ENCODE data around the gene ZNF574.

The ZNF574 gene

GRCh38 chr19:42067315-42067888 is 8.6 kb upstream of the ZNF574 start:
- H3K79me2 ChIP-seq (ENCODE audit: insufficient read depth, low read length), result no peaks in the 10 kb centered on the region
- TF ChIP-seq CTCF (conservative IDR thresholded peaks at IDR 0.05; ENCODE audit: low read length), result no peak
- TF ChIP-seq EZH2phosphoT487 (IDR thresholded peaks at IDR 0.05; ENCODE audit: borderline replicate concordance), result no peak
- H3K27me3 ChIP-seq (ENCODE audit: insufficient read depth, low read length, poor library complexity, severe bottlenecking), result no peaks in the 10 kb centered on the region
- H3K4me2 ChIP-seq (ENCODE audit: low read depth, low read length, poor library complexity, severe bottlenecking), result no peak overlapping the region
- H3K4me1 ChIP-seq (ENCODE audit: insufficient read depth, low read length, poor library complexity, severe bottlenecking), result no peaks in the 10 kb centered on the region
- H3F3A ChIP-seq (ENCODE audit: low read depth), result no peaks in the 10 kb centered on the region
- H3K9ac ChIP-seq (ENCODE audit: low read depth, low read length, poor library complexity, severe bottlenecking), result no peak overlapping the region
- no peaks in the 10 kb centered on the region for H3K9me3 ChIP-seq (ENCODE audit: insufficient read depth, low read depth, low read length)
- H3K36me3 ChIP-seq (ENCODE audit: insufficient read depth, low read length), result no peaks in the 10 kb centered on the region
- H3K4me3 ChIP-seq (ENCODE audit: low read length, poor library complexity, severe bottlenecking), result no peak overlapping the region
- H2AFZ ChIP-seq (ENCODE audit: low read length), result no peak overlapping the region
- no peaks in the 10 kb centered on the region for H4K20me1 ChIP-seq (ENCODE audit: insufficient read depth, low read length, poor library complexity, severe bottlenecking)
- H3K9me2 ChIP-seq (replicated peaks; ENCODE audit: low read depth, low read length), result no peaks in the 10 kb centered on the region

- Histone ChIP-seq H3F3A (ENCODE audit: low read depth) (no peaks in the 10 kb centered on the region), H2AFZ (ENCODE audit: low read length) (no peak overlapping the region), H3K4me3 (ENCODE audit: low read length, poor library complexity, severe bottlenecking) (no peak overlapping the region), H3K79me2 (ENCODE audit: insufficient read depth, low read length) (no peaks in the 10 kb centered on the region), H3K9me3 (ENCODE audit: insufficient read depth, low read depth, low read length) (no peaks in the 10 kb centered on the region), H3K4me1 (ENCODE audit: insufficient read depth, low read length, poor library complexity, severe bottlenecking) (no peaks in the 10 kb centered on the region), H3K4me2 (ENCODE audit: low read depth, low read length, poor library complexity, severe bottlenecking) (no peak overlapping the region), H3K27me3 (ENCODE audit: insufficient read depth, low read length, poor library complexity, severe bottlenecking) (no peaks in the 10 kb centered on the region), H3K9ac (ENCODE audit: low read depth, low read length, poor library complexity, severe bottlenecking) (no peak overlapping the region), H3K36me3 (ENCODE audit: insufficient read depth, low read length) (no peaks in the 10 kb centered on the region), H3K9me2 (replicated peaks; ENCODE audit: low read depth, low read length) (no peaks in the 10 kb centered on the region), H4K20me1 (ENCODE audit: insufficient read depth, low read length, poor library complexity, severe bottlenecking) (no peaks in the 10 kb centered on the region)
- TF ChIP-seq EZH2phosphoT487 (IDR thresholded peaks at IDR 0.05; ENCODE audit: borderline replicate concordance), result no peak
- no peak for TF ChIP-seq CTCF (conservative IDR thresholded peaks at IDR 0.05; ENCODE audit: low read length)
Observed at GRCh38 chr19:42068361-42068755, 7.6 kb upstream of the ZNF574 start.

- Histone ChIP-seq H3K9me3 (ENCODE audit: insufficient read depth, low read depth, low read length) (no peaks in the 10 kb centered on the region), H3F3A (ENCODE audit: low read depth) (no peaks in the 10 kb centered on the region), H2AFZ (ENCODE audit: low read length) (no peak overlapping the region), H3K4me3 (ENCODE audit: low read length, poor library complexity, severe bottlenecking) (no peak overlapping the region), H3K27me3 (ENCODE audit: insufficient read depth, low read length, poor library complexity, severe bottlenecking) (no peaks in the 10 kb centered on the region), H3K36me3 (ENCODE audit: insufficient read depth, low read length) (no peaks in the 10 kb centered on the region), H3K9ac (ENCODE audit: low read depth, low read length, poor library complexity, severe bottlenecking) (no peak overlapping the region), H3K4me1 (ENCODE audit: insufficient read depth, low read length, poor library complexity, severe bottlenecking) (no peaks in the 10 kb centered on the region), H4K20me1 (ENCODE audit: insufficient read depth, low read length, poor library complexity, severe bottlenecking) (no peaks in the 10 kb centered on the region), H3K4me2 (ENCODE audit: low read depth, low read length, poor library complexity, severe bottlenecking) (no peak overlapping the region), H3K9me2 (replicated peaks; ENCODE audit: low read depth, low read length) (no peaks in the 10 kb centered on the region), H3K79me2 (ENCODE audit: insufficient read depth, low read length) (no peaks in the 10 kb centered on the region)
- TF ChIP-seq EZH2phosphoT487 (IDR thresholded peaks at IDR 0.05; ENCODE audit: borderline replicate concordance) (no peak), CTCF (conservative IDR thresholded peaks at IDR 0.05; ENCODE audit: low read length) (no peak)
Observed at GRCh38 chr19:42068756-42069571, 7.0 kb upstream of the ZNF574 start.

All from Loucy (cell line).